IPS DF 19.7 (cell line): ENCODE measurements around the gene IMMP2L.

ENCODE experiments used
- DNase-seq: peaks from one replicate; pipeline ENCODE4 v3.0.0-alpha.2; 2013; ENCODE audit warnings: low read depth, low spot score

Gene IMMP2L

DNA sequence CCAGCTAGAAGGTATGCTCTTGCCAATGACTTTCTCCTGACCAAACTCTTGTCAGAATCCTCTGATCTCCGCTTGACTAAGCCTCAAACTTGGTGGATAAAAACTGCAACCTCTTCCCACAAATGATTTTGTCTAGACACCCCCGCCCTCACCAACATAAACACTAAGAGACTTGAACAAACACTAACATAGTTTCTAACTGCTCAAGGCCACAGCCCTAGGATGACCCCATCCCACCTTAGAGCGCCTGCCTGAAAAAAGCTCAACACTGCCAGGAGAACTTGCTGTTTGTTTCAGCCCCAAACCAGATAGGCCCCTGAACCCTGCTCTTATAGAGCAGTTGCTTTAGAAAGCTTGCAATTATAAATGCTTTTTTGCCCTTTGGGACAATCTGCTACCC is 399.6 kb downstream of the IMMP2L start:
- DNase-seq: no peak

DNA sequence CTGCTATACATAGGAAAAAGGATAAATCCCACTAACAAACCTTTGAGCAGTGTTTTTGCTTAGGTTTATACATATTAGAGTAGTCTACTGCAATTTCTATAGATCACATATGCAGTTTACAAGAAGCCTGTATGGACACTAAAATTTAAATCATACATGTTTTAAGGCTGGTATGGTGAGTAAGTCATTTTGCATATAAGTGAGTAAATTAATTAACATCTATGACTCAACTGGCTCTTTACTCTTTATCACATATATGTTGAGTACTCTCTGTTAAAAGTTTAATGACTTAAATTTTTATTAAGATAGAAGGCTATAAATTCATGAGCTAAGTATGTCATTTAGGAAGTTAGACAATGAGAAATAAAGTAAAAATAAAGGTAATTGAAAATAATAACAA is 402.0 kb downstream of the IMMP2L start:
- no peak for DNase-seq

DNA sequence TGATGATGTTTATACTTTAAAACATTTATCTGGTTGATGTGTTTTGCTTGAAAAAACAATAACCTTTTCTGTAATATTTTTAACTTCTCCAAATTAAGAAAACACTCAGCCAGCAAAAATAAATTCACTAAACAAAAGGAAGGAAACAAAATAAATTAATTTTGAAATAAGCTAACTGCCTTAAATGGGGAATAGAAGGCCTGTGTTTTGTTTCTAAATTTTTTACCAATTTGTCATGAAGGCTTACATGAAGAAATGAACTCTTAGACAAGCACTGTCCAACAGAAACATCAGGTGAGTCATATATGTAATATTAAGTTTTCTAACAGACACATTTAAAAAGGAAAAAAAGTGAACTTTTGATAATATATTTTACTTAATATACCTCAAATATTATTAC is 402.9 kb downstream of the IMMP2L start:
- DNase-seq: no peak

DNA sequence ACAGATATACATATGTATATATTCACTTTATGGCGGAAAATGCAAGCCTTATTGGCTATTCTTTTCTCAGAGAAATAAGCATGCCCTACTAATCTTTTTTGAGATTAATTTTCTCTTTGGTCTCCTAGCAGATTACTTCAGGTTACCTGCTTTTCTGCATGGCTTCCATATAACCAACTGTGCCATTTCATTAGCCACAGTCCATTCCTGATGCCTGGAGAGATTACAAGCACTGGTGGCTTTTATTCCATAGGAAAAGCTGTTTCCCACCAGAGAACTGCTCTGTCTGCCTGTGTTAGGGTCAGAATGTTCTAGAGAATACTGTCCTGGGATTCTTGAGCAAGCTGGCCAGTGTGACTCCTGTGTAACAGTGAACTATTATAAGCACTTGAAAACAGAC is 411.6 kb downstream of the IMMP2L start:
- no peak for DNase-seq

DNA sequence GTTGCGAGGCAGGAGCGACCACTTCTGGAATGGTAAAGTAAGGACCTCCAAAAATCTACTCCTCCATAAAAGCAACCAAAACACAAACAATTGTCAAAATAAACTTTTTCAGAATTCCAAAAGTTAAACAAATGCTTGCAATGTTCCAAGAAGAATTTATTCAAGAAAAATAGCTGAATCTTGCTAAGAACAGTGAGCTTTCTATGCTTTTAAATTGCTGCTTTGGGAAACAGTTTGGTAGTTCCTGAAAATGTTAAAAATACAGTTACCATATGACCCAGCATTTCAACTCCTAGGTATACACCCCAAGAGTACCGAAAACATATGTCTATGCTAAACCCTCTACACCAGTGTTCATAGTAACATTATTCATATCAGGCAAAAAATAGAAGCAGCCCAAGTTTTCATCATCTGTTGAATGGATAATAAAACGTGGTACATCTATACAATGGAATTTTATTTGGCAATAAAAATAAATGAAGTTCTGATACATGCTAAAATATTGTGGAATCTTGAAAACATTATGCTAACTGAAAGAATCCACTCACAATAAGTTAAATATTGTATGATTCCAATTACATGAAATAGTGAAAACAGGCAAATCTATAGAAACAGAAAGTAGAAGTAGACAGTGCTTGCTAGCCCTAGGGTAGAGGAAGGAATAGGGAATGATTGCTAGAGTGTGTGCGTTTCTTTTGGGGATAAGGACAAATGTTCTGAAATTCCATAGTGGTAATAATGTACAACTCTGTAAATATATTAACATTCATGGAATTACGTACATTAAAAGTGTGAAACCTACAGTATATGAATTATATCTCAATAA is 414.4 kb downstream of the IMMP2L start:
- no peak for DNase-seq

DNA sequence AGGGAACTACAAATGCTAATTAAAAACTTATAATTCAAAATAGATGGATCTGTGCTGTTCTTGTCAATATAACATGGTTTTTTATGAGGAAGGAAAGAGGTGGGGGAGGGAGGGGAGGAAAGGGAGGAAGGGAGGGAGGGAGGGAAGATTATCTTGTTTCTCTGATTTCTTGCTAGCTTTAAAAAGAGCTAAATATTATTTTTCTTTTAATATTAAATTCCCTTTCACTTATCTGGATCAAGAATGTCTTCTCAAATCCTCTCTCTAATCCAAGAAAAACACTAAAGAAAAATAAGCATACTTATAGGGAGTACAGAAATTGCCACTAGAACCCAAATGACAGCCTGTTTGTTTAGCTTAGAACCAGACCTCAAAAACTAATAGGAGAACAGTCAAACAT is 416.2 kb downstream of the IMMP2L start:
- DNase-seq: no peak

DNA sequence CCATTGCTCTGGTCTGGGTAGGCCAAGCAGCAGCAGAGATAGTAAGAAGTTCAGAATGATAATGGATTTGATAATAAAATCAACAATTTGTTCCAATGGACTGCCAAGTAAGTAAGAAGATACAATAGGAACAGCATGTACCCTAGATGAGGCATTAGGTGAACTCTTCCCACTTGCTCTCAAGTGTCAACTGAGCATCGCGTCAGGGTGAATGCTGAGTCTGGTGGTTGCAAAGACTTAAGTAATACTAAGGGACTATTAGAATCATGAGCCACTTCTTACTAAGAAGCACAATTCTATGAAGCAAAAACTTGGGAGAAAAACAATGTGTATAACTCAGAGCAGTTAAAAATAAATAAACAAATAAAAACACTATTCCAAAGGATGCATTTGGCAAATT is 416.8 kb downstream of the IMMP2L start:
- DNase-seq: no peak

DNA sequence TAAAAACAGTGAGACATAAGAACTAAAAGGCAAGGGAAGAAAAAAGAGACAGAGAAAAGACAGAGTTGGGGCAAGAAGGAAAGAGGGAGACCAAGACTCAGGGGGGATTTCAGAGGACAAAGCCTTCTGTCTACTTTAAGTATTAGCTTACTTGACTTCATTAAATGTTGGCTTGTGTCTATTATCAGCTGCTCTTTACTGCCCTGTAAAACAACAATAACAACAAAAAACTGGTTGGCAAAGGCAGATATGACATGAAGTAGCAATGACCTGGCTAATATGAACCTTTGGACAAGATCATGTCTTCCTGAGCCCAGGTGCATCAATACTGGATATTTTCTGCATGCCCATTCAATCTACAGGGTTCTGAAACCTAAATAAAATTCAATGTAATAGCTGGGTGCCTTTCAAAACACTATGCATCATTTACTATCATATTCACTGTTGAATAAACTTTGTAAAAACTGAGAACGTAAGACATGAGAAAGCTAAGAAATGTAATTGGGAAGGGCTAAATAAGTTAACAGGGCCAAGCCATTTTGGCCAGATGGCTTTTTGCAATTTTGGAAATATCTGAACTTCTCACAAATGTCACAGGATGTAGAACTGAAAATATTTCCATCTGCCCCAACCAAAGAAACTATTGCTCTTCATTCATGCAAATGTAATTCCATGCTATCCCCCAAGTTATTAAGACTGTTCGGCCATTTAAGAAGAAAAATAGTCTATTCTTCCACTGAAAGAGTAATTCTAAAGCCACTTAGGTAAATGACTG is 422.0 kb downstream of the IMMP2L start:
- no peak for DNase-seq

DNA sequence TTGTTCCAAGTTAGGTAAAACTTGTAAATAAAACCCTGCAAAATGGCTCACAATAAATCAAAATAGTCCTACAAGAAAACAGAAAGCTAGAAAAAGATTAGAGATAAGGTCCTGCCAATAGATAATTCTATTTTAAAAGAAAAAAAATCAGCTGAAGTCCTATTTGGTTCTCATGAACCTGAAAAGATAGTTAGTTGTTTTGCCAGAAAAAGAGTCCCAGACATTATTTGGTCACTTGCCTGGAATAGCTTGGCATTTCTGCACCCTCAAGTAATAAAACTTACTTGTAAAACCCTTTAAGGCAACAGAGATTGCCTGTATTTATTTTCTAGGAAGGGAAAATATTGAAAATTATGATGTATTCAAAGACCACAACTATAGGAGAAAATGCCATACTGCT is 423.7 kb downstream of the IMMP2L start:
- DNase-seq: no peak

DNA sequence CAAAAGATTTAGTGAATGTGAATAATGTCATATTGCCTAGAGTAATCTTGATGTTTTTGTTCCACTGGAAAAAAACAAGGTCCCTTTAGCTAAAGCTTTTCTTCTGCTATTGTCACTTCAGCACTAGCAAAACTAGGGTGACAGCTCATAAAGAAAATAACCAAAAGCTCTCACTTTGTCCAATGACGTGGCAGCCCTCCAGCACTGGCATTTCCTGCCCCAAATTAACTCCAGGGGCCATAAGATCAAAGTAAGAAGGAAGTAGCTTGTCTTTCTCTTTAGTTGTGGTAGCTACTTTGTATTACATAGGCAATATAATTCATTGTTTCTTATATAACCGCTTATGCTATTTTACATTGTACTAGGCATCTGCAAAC is 424.1 kb downstream of the IMMP2L start:
- no peak for DNase-seq

DNA sequence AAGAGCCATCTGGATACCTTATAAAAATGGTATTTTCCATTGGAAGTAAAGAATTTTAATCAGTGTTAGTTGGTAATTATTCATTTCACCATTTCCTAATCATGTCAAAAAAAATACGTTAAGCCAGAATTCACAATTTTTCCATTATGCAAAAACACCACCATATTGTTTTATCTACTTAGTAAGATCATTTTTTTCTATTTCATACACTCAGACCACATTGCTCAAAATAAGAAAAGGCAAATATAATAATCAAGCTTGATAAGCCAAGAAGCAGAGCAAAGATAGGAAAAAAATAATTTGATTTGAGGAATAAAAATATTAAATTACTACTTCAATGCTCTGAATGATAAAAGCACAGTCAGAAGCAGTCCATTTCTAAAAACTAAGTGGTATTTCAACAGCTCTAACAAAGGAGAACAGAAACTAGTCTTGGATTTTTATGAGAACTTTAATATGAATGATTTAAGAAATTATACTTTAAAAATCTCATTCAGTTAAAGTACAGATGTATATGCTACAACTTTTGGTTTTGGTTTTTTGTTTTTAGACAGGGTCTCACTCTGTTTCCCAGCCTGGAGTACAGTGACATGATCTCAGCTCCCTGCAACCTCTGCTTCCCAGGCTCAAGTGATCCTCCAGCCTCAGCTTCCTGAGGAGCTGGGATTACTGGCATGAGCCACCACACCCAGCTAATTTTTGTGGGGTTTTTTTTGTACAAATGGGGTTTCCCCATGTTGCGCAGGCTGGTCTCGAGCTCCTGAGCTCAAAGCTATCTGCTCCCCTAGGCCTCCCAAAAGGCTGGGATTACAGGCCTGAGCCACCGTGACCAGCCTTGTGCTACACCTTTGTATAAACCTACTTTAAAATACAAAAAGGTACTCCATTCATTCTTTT is 424.7 kb downstream of the IMMP2L start:
- DNase-seq: no peak

DNA sequence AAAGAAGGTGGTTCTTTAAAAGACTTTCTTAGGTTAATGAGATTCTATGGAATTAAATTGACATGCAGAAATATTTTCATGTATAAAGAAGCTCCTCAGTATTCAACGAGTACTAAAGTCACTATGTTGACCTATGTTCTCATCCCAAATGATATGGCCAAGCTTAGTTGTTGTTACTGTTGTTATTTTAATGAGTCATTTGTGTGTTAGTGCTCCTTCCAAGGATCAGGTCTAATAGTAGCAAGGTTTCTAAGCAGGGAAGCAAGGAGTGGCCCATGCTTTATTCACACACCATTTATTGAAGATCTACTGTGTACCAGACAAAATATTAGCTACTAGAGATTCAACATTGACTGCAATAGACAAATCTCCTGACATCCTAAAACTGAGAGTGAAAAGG is 429.5 kb downstream of the IMMP2L start:
- no peak for DNase-seq

DNA sequence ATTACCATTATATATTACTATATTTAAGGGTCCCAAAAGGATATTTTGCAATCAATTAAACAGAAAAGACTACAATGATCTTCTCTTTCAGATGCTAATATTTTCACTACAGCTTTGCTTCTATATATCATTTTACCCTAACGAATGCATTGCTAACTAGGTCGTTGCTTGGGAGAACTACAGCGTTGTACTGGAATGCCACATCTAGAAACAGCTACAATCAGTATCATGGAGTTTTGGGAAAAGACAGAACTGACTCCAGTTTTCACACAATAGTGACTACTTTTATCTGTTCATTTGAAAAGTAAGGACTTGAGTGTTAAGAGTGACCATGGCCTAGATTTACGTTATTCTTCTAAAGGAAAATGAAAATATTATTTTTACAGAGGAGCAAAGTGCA is 432.9 kb downstream of the IMMP2L start:
- no peak for DNase-seq

DNA sequence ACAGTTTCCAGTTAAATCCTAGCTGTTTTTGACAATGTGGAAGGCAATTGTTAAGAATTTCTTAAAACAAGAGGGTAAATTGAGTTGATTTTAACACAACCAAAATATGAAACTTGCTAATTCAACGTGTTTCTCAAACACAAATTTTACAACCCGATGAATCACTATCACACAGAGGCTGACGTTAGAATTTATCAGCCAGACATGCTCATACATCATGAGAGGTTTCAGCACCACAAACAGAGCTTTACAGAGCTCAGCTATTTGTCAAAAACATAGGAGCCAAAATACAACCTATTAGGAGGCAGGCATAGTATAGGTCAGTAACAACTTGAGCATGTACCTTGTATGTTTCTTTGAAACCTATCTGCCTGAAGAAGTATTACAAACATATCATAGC is 435.3 kb downstream of the IMMP2L start:
- no peak for DNase-seq

DNA sequence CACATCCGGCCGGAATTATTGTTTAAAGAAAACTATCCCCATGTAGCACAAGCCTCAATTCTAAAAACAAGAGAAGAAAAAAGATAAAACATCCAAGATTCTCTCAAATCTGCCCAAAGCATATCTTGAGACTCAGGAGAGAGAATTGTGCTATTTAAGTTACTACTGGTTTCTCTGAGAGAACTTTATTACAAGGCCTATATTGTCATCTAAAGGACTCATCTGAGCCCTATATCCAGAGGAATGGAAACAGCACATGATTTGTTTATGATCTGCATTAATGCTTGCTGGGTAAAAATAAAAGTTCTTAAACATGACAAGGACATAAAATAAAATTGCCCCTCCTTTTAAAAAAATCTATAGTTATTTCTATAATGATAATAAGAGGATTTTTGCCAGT is 446.3 kb downstream of the IMMP2L start:
- DNase-seq: no peak

DNA sequence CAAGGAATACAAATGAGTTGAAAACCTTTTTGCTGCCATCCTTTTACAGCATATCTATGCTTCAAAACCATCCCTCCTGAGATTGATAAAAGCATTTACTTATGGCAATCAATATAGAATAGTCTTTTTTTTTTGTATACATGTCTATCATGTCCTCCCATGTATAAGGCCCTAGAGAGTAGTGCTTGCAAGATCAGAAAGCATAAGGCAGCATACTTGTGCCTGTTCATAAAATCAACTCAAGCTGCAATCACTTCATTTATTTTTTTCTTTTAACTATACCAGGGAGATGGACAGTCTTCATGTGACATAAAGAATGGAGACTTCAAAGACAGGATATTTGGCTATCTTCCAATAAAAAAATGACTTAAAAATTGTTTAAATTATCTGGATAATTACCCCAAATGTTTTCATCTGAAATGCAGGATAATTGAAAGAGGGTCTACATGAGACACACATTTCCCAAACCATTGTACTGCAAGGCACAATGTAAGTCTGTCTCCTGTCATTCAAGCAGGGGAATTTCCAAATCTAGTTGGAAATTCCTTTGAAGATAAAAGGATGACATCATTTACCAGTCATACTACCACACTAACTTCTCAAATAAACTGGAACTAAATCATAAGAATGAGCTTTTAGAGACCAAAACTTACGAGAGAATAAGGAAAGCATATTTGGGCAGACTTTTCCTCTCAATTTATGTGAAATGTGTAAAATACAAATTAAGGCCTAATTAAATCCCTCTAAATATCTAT is 448.9 kb downstream of the IMMP2L start:
- DNase-seq: no peak

DNA sequence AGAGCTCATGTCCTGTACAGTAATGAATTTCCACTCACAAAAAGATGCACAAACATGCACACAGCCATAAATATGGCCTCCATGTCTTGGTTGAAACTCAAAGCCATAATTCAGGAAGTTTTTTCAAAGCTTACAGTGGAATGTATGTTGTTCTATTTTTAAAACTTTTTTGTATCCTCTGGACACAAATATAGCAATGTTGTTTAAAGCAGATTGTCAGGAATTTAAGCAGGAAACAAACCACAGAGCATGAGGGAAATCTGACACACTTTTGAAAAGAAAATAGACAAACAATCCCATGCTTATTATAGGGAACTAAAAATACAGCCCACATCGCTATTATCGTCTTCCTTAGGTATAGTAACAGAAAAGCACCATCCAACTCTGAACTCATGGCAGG is 449.9 kb downstream of the IMMP2L start:
- DNase-seq: no peak

DNA sequence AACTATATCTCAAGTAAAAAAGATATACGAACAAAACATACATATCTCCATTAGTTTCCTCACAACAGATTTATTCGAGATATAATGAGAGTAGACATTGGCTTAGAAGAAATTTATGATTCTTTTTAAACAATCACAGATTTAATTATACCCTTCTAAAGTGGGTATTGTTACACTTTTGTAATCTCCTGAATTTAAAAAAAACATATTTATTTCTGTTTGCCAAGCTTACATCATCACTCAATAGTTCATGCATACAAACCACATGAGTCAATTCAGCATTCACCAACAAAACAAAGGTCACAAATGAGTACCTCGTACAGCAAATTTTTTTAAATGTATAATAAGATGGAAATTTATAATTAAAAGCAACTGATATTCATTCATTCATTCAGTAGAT is 453.8 kb downstream of the IMMP2L start:
- no peak for DNase-seq

DNA sequence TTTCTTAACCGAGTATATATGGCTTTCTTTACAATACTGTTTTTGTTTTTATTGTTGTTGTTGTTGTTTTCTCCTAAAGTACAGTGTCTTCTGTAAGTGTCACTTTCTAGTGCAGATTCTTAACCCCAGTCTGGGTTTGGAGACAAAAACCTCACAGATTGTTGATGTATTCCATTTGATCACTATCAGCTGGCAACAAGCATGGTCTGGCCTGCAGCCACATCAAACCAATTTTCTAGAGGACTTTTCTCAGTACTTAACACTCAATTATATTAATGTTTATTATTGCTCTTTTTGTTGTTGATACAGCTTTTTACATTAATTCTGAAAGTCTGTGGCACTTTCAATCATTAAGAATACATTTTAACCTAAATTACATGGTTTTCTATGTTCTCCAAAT is 454.3 kb downstream of the IMMP2L start:
- DNase-seq: no peak

DNA sequence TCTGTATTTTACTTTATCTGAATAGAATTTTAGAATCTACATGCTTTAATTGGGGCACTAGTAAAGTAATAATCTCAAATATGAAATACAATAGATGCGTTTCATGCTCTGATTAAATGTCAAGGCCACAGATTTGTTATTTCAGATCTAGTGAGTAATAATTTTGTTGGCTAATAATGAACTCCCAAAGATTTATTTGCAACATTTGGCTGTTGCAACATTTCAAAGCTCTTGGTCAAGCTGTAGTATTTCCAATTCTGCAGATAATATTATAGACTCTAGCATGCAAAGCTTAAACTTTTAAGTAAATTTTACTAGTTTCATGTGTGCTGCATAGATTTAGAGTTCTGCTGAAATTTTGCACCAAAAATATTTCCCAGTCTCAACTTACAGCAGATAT is 454.7 kb downstream of the IMMP2L start:
- no peak for DNase-seq

DNA sequence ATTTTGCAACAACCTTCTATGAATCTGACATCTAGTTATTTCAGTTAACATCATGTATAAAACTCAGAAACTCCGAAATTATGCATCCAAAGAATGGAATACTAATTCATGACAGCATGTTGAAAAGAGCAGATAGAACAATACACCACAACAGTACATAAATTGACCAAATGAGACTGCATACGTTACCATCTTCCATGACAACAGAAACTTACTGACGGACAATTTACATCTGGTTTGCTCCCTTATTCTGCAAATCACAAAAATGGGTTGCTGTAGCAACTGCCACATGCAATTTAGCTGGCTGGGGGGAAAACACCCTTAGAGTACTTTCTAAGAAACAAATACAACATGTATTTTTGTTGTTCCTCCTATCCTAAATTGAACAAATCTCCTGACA is 457.0 kb downstream of the IMMP2L start:
- no peak for DNase-seq

DNA sequence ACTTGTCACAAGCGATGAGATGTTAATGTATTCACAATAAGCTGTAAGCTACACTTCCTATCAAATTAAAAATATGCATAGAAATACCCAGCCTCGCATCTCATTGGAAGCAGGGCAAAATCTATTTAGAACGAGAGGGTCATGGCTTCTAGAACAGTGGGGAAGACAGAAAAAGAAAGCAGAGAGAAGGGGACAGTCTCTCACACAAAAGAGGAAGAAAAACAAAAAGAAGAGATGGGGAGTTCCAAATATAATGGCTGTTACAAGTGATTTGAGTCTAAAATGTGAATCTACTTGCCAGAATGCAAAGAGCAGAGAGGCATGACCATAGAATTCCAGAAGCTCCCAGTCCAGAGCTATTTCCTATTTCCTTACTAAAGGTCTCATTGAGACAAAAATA is 457.6 kb downstream of the IMMP2L start:
- no peak for DNase-seq
